Karpas-422 (cell line): ENCODE results near the gene MICALL1. TPM values are rescaled to one million over a fixed set of nuclear protein-coding genes. Genes with fewer than 3 reads are reported as not detected.

Source experiments
- DNase-seq: peaks from one replicate; pipeline ENCODE4 v3.0.0-alpha.2; 2015
- H2AFZ ChIP-seq: fragments of 200-600 bp; sonication (generic); 2 replicates; pipeline ENCODE4 v1.6.1; 2014; ENCODE audit warnings: antibody characterized with exemption, low read length, mixed read lengths
- H3K27ac ChIP-seq: fragments of 200-600 bp; sonication (generic); 2 replicates; pipeline ENCODE4 v1.5.1; 2014; ENCODE audit warnings: mild to moderate bottlenecking, low read length, moderate library complexity
- H3K27me3 ChIP-seq: fragments of 200-600 bp; sonication (generic); 2 replicates; pipeline ENCODE4 v1.6.1; 2014; ENCODE audit warnings: low read length, mixed read lengths
- H3K36me3 ChIP-seq: fragments of 200-600 bp; sonication (generic); 2 replicates; pipeline ENCODE4 v1.6.1; 2014; ENCODE audit warnings: low read length, mixed read lengths; ENCODE audit not compliant: insufficient read depth
- H3K4me1 ChIP-seq: fragments of 200-600 bp; sonication (generic); 2 replicates; pipeline ENCODE4 v1.6.1; 2014; ENCODE audit warnings: mild to moderate bottlenecking, low read length, mixed read lengths
- H3K4me2 ChIP-seq: fragments of 200-600 bp; sonication (generic); 2 replicates; pipeline ENCODE4 v1.6.1; 2014; ENCODE audit warnings: low read length, low read depth, mild to moderate bottlenecking; ENCODE audit not compliant: poor library complexity, severe bottlenecking
- H3K4me3 ChIP-seq: fragments of 200-600 bp; sonication (generic); 2 replicates; pipeline ENCODE4 v1.5.1; 2014; ENCODE audit warnings: mild to moderate bottlenecking, antibody characterized with exemption, low read length, mixed read lengths
- H3K79me2 ChIP-seq: fragments of 200-600 bp; sonication (generic); 2 replicates; pipeline ENCODE4 v1.6.1; 2014; ENCODE audit warnings: mild to moderate bottlenecking, low read length, mixed read lengths
- H3K9ac ChIP-seq: fragments of 200-600 bp; sonication (generic); 2 replicates; pipeline ENCODE4 v1.6.0; 2014; ENCODE audit warnings: low read length
- H3K9me2 ChIP-seq: fragments of 200-600 bp; sonication (generic), shearing (Covaris generic); replicated peaks from 2 replicates; pipeline ENCODE4 v1.6.0; 2014; ENCODE audit warnings: mild to moderate bottlenecking, low read length, moderate library complexity; ENCODE audit not compliant: insufficient read depth
- H3K9me3 ChIP-seq: fragments of 300-700, 200-600 bp; sonication (generic); 2 replicates; pipeline ENCODE4 v1.6.1; 2014; ENCODE audit warnings: low read length, mixed read lengths
- H4K20me1 ChIP-seq: fragments of 200-600 bp; sonication (generic); 2 replicates; pipeline ENCODE4 v1.6.1; 2014; ENCODE audit warnings: mild to moderate bottlenecking, antibody characterized with exemption, low read length, low read depth; ENCODE audit not compliant: insufficient read depth
- total RNA-seq: library from RNA; depleted of rRNA; stranded (reverse); fragments of >200 nt; shearing (Covaris generic); gene quantifications from 2 replicates; pipeline ENCODE4 v1.2.3, GENCODE V29; 2014; ENCODE audit warnings: low replicate concordance

The MICALL1 gene
- total RNA-seq, 1 experiment from 2014 or later = 14.3 TPM

DNA sequence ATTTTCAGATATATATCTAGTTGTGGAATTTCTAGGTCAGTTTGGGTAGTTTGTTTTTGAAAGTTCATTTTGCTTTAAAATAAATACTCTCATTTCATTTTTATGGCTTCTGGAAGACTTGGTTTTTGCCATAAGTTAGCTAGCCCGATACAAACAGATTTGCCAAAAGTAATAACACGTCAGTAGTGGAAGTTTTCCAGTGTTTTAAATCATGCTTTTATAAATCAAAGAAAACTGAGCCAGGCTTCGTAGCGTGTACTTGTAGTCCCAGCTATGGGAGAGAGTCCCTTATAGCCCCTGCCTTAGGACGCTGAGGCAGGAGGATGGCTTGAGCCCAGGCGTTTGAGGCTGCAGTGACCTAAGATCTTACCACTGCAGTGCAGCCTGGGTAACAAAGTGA, 21.7 kb upstream of the MICALL1 start:
- Histone ChIP-seq H3K4me2 (no peak overlapping the region), H3K9ac (no peak overlapping the region), H3K79me2 (peaks cover 31% of the 10 kb centered on the region), H3K27me3 (no peaks in the 10 kb centered on the region), H3K9me3 (no peaks in the 10 kb centered on the region), H3K4me1 (no peaks in the 10 kb centered on the region), H3K9me2 (no peaks in the 10 kb centered on the region), H4K20me1 (peaks cover 10% of the 10 kb centered on the region; the same call in 1 of the 2 replicates), H3K36me3 (peaks cover 34% of the 10 kb centered on the region; the same call in 1 of the 2 replicates), H3K4me3 (no peak overlapping the region), H3K27ac (no peak overlapping the region), H2AFZ (no peak overlapping the region)
- no peak for DNase-seq

DNA sequence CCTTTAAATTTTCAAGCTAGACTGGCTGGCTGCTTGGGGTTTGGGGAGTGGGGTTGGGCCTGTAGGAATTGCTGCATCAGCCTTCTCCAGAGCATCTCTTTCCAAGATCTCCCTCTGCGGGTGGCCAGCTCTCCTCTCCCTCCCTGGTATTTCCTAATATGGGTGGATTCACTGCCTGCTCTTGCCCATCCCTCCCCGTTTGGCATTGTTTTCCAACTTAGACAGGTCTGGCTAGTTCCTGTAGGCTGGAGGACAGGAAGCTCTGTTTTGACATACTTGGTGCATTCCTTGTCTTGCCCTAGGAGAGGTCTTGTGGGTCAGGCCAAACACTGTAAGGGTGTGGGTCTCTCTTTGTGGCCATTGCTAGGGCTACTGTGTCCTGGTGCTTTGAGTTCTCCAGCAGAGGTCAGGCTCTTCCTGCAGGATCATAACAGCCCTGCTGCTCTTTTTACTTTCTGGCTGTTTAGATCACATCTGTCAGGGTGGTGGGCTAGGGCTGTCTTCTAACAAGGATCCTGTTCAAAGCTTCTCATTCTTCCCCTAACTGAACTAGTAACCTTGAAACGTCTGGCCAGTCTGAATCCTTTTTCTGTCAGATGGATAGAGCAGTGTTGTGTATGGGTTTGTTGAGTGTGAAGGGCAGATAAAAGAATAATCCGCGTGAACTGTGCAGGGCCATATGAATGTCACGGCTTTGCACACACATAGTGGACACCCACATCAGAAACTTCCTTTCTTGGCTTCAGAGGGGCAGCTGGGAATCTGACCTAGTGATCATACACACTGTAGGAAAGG, 18.3 kb upstream of the MICALL1 start:
- no peak overlapping the region for H3K4me2 ChIP-seq
- peaks cover 21% of the 10 kb centered on the region for H3K36me3 ChIP-seq
- no peak overlapping the region for H3K27ac ChIP-seq
- no peak overlapping the region for H2AFZ ChIP-seq
- no peaks in the 10 kb centered on the region for H3K4me1 ChIP-seq
- H3K79me2 ChIP-seq = peaks cover 12% of the 10 kb centered on the region
- no peaks in the 10 kb centered on the region for H3K9me2 ChIP-seq
- H3K27me3 ChIP-seq = no peaks in the 10 kb centered on the region
- peaks cover 6% of the 10 kb centered on the region; the same call in 1 of the 2 replicates for H4K20me1 ChIP-seq
- DNase-seq = no peak
- H3K9ac ChIP-seq = no peak overlapping the region
- H3K9me3 ChIP-seq = no peaks in the 10 kb centered on the region
- no peak overlapping the region for H3K4me3 ChIP-seq

DNA sequence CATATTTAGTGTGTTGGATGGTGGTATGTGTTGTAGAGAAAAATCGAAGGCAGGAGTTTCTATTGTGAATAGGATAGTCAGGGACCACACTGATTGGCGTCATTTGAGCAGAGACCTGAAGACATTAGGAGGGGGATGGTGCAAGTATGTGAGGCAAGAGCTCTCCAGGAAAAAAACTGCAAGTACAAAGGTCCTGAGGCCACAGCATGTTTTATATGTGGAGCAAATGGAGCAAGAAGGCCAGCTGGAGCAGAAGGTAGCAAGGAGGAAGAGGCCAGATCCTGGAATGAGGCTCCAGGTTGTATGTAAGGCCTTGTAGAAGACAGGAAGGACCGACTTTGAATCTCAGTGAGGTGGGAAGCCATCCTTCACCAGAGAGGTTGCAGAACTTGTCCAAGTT, 14.2 kb upstream of the MICALL1 start:
- Histone ChIP-seq H3K9me2 (no peaks in the 10 kb centered on the region), H3K27ac (no peak overlapping the region), H3K79me2 (no peaks in the 10 kb centered on the region), H4K20me1 (no peaks in the 10 kb centered on the region), H3K36me3 (peaks cover 8% of the 10 kb centered on the region), H3K4me1 (no peaks in the 10 kb centered on the region), H3K4me2 (no peak overlapping the region), H3K27me3 (no peaks in the 10 kb centered on the region), H3K4me3 (no peak overlapping the region), H3K9me3 (no peaks in the 10 kb centered on the region), H2AFZ (no peak overlapping the region), H3K9ac (no peak overlapping the region)
- DNase-seq = no peak

DNA sequence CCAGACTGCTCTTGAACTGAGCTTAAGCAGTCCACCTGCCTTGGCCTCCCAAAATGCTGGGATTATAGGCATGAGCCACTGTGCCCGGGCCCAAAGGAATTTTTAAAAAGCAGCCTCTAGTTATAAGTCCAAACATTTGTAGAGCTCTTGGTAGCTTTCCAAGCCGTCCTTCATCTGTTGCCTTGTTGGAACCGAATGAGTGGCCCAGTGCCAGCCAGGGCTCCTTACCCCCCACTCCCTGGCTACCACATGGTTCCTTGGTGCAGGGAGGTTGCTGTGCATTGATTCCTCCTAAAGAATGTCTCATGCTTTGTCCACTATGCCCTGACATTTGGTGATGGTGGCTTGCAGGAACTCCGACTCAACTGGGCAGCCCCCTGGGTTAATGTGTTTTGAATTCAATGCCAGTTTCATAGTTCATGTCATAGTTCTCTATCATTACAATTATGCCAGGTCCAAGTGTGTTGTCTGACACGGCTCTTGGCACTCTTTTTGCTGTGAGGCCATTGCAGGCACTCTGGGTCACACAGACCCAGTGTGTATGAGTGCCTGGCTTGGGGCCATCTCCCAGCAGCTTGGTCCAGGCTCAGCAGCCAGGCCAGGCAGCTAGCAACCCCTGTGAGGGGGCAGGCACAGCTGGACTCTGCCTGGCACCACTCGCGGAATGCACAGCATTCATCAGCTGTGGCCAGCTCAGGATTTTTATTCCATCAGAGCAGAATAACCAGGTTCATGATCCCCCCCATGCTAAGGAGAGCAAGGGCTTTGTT, 13.3 kb upstream of the MICALL1 start:
- no peak overlapping the region for H3K4me3 ChIP-seq
- no peaks in the 10 kb centered on the region for H3K27me3 ChIP-seq
- no peaks in the 10 kb centered on the region for H3K9me2 ChIP-seq
- DNase-seq = no peak
- H3K9me3 ChIP-seq = no peaks in the 10 kb centered on the region
- no peaks in the 10 kb centered on the region for H4K20me1 ChIP-seq
- no peak overlapping the region for H3K27ac ChIP-seq
- no peaks in the 10 kb centered on the region for H3K4me1 ChIP-seq
- H3K36me3 ChIP-seq = peaks cover 8% of the 10 kb centered on the region
- H3K9ac ChIP-seq = no peak overlapping the region
- no peak overlapping the region for H3K4me2 ChIP-seq
- H3K79me2 ChIP-seq = no peaks in the 10 kb centered on the region
- no peak overlapping the region for H2AFZ ChIP-seq

DNA sequence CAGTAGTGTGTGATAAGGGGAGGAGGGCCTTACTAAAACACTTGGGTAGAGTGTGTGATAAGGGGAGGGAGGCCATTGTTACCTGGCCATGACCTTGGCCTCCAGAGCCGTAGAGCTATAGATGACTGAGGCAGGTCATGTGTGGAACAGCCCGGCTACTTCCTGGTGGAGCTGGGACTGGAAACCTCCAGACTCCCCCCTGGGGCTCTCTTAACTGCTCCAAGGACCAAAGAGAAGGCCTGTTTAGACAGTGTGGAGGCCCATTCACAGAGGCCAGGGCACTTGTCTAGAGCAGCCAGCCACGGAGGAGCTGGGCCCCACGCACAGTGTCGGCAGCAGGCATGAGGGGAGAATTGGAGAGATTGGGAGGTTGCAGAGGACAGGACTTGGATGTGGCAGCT, 12.5 kb upstream of the MICALL1 start:
- no peaks in the 10 kb centered on the region for H4K20me1 ChIP-seq
- H3K27ac ChIP-seq = no peak overlapping the region
- no peak overlapping the region for H3K4me2 ChIP-seq
- no peak overlapping the region for H2AFZ ChIP-seq
- no peak for DNase-seq
- H3K4me3 ChIP-seq = no peak overlapping the region
- no peaks in the 10 kb centered on the region for H3K27me3 ChIP-seq
- H3K4me1 ChIP-seq = no peaks in the 10 kb centered on the region
- no peak overlapping the region for H3K9ac ChIP-seq
- H3K9me2 ChIP-seq = no peaks in the 10 kb centered on the region
- H3K79me2 ChIP-seq = no peaks in the 10 kb centered on the region
- peaks cover 8% of the 10 kb centered on the region for H3K36me3 ChIP-seq
- no peaks in the 10 kb centered on the region for H3K9me3 ChIP-seq

DNA sequence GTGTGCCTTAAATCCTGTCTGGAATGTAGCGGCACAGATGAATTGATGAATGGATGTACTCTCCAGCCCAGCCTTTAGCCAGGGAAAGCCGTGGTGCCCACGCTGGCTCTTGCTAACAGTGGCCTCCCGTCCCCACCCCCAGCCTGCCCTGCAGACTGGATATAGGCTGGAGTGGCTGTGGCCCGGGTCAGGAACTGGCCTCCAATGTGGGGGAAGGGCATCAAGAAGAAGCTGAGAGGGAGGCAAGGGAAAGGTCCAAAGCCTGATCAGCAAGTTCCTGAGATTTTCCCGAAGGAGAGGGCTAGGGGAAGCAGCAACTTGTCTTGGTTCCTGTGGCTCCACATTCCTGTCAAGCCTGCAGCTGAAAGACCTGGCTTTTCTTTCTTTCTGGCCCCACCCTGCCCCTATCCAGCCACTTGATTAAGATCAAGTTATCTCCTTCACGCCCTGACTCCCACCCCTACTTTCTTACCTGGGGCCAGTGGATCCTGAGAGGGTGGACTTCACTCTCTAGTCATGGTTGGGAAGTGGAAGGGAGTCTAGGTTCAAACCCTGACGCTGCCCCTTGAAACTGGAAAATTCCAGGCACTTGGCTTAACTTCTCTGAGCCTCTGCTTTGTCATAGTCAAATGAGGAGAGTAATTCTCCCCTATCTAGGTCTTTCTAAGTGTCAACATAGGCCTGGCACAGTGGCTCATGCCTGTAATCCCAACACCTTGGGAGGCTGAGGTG, 11.0 kb upstream of the MICALL1 start:
- Histone ChIP-seq H3K4me3 (no peak overlapping the region), H3K9me3 (no peaks in the 10 kb centered on the region), H2AFZ (no peak overlapping the region), H3K27me3 (no peaks in the 10 kb centered on the region), H3K9me2 (no peaks in the 10 kb centered on the region), H3K4me2 (no peak overlapping the region), H3K27ac (no peak overlapping the region), H3K36me3 (peaks cover 1% of the 10 kb centered on the region), H3K4me1 (no peaks in the 10 kb centered on the region), H3K79me2 (no peaks in the 10 kb centered on the region), H4K20me1 (no peaks in the 10 kb centered on the region), H3K9ac (no peak overlapping the region)
- DNase-seq = no peak

DNA sequence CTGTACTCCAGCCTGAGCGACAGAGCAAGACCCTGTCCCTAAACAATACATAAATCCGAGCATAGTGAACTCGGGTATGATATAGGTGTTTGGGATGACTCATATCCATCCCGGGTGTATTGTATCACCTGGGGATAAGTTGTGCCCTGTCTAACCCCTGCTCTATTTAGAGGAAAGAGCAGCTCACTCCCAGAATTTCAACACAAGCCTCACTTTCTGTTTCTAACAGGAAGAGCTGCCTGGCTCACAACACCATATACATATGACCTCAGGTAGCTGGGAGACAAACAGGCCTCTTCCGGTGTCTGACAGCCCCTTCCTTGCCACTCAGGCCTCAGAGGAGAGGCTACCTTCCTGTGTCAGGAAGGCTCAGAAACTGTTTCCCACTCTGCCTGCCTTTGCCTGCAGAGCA, 9.9 kb upstream of the MICALL1 start:
- Histone ChIP-seq H3K9me2 (no peaks in the 10 kb centered on the region), H3K27me3 (no peaks in the 10 kb centered on the region), H3K4me1 (no peaks in the 10 kb centered on the region), H3K4me2 (no peak overlapping the region), H3K36me3 (no peaks in the 10 kb centered on the region), H3K9me3 (no peaks in the 10 kb centered on the region), H4K20me1 (no peaks in the 10 kb centered on the region), H3K4me3 (no peak overlapping the region), H3K79me2 (no peaks in the 10 kb centered on the region), H3K9ac (no peak overlapping the region), H2AFZ (no peak overlapping the region), H3K27ac (no peak overlapping the region)
- DNase-seq = no peak

DNA sequence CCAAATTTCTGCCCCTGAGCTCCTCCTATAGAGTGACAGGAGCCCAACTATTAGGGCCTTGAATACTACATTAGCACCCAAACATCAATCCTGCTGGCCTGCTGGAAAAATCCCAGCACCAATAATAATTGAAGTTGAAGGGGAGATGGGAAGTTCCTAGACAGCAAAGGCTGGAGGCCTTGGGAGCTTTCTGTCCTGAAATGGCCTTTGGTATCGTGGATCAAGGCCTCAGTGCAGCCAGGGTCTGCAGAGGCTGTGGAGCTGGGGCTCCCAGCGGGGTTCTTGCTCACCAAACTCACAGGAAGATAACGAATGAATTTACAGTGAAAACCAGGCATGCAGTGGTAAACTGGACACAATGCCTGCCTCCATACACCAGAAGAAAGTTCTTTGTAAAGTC, 9.2 kb upstream of the MICALL1 start:
- no peaks in the 10 kb centered on the region for H4K20me1 ChIP-seq
- no peaks in the 10 kb centered on the region for H3K9me2 ChIP-seq
- no peak overlapping the region for H3K4me2 ChIP-seq
- H3K4me1 ChIP-seq = no peaks in the 10 kb centered on the region
- no peak overlapping the region for H3K27ac ChIP-seq
- H3K4me3 ChIP-seq = no peak overlapping the region
- H2AFZ ChIP-seq = no peak overlapping the region
- no peak for DNase-seq
- H3K9me3 ChIP-seq = no peaks in the 10 kb centered on the region
- no peaks in the 10 kb centered on the region for H3K36me3 ChIP-seq
- no peaks in the 10 kb centered on the region for H3K27me3 ChIP-seq
- H3K9ac ChIP-seq = no peak overlapping the region
- no peaks in the 10 kb centered on the region for H3K79me2 ChIP-seq
